Tracheal epithelial cell (primary cell): ENCODE results near the gene CPN1. TPM values are rescaled to one million over a fixed set of nuclear protein-coding genes. Genes with fewer than 3 reads are reported as not detected.

Experiments
- total RNA-seq: library from RNA; depleted of rRNA; stranded (reverse); fragments of >200 nt; gene quantifications from 2 replicates; pipeline ENCODE4 v1.2.1, GENCODE V29; 2014

The CPN1 gene
- total RNA-seq = not detected in 2 replicates

DNA sequence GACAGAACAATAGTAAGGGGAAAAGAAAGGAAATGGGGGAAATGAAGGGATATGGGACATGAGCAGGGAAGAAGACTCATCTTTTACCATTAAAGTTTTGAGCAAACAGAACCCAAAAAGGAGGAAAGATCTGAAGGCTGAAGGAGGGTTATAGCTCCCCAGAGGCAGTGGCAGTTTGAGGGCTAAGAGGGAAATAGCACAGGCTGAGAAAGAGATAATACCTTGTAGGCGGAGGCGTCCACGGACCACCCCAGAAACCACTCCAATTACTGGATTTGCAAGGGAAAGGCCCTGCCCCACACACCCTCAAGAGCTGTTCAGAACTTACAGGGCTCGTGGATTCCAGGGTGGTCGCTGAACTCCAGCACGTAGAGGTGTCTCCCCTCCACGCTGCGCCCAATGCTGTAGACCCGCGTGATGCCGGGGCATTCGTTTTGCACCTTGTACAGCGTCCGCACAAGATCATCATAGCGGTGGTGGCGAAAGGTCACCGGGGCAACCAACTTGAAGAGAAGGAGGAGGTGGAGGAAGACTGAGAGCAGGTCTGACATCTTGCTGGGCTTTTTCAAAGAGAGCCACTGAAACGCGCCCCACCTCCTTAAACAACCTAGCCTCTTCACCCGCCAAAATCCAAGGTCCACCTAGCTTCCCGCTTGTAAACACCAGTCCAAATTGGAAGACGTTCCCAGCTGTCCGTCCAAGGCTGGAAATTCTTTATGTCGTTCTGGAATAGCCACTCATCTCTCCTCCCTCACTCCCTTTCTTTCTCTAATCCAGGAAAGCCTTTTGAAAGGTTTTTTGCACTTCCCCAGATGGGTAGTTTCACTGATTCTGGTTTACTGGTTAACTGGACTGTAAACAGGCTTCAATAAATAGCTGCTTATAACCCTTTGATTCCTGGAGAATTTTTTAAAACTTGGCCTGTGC lies at the start of gene CPN1:
TSS of gene CPN1 (minus strand) at position 795 of the 927 bp plus-strand sequence. CDS start at position 551, 244 bp downstream.

DNA sequence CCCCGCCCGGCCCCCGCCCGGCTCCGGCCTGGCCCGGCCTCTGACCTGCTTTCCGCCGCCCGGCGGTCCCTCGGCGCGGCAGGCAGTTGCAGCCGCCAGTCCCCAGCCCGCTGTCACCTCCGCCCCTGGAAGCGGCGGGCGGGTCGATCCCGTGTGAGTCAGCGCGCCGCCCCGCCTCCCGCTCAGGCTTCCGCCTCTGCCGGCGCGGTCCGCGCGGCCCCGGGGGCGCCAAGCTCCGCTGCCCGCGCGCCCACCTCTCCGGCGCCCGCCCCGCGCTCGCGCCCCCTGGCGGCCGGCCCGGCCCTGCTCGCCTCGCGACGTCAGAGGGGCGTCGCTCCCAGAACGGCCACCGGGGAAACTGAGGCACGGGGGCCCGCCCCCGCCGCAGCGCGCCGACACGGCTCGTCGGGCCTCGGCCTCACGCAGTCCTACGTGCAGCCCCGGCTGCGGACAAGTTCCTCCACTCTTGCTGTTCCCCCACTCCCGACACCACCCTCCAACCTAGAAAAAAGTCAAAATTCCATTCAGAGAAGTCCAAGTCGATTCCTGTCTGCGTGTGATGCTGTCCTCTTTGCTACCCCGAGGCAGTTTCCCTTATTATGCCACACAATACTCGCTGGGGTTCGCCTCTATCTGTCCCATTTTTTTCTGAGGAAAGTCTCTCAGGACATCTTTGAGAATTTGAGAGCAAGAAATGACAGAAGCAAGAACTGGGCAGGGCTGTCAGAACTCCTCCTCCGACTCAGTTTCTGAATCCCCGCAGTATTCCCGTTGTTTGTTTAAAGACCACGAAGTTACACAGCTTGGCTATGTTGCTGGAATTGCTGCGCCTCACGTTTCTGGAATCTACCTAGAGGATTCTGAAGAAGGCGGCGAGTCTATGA lies 71.6 kb downstream of the CPN1 start, which contains the start of gene DNMBP:
TSS of gene DNMBP (minus strand) at position 155 of the 884 bp plus-strand sequence. CDS start 37,823 bp downstream, outside the sequence.

Other genes starting within 250 kb of the CPN1 start
- 5.8 and 6.6 TPM in 2 replicates for gene DNMBP, start 71.9 kb downstream of the CPN1 start, total RNA-seq
- gene ERLIN1, start 104.2 kb upstream of the CPN1 start, total RNA-seq = 28.2 and 51.6 TPM in 2 replicates
- gene CHUK, start 147.7 kb upstream of the CPN1 start, total RNA-seq = 22.6 and 29.4 TPM in 2 replicates
- 24.1 and 30.1 TPM in 2 replicates for gene CWF19L1, start 185.8 kb upstream of the CPN1 start, total RNA-seq
- gene BLOC1S2, start 204.8 kb upstream of the CPN1 start, total RNA-seq = 60.7 and 99.1 TPM in 2 replicates
- not detected in 2 replicates for gene PKD2L1, start 248.4 kb upstream of the CPN1 start, total RNA-seq